MM.1S (cell line): ENCODE results near the gene MAGI3.
A peak's percentile ranks its signal among the peaks of the same experiment; 100 is the strongest.

Experiments used
- DNase-seq: peaks from one replicate; pipeline ENCODE4 v3.0.0-alpha.2; 2015
- H2AFZ ChIP-seq: fragments of 300-600 bp; sonication (generic); 2 replicates; pipeline ENCODE4 v1.6.0; 2016; ENCODE audit warnings: antibody characterized with exemption, low read length
- H3F3A ChIP-seq: fragments of 300-600 bp; sonication (generic); 2 replicates; pipeline ENCODE4 v1.6.1; 2016; ENCODE audit warnings: mild to moderate bottlenecking, antibody characterized with exemption, low read length, moderate library complexity, mixed read lengths; ENCODE audit not compliant: insufficient read depth
- H3K27ac ChIP-seq: fragments of 300-600 bp; sonication (generic); 2 replicates; pipeline ENCODE4 v1.5.1; 2016; ENCODE audit warnings: mild to moderate bottlenecking, low read length
- H3K27me3 ChIP-seq: fragments of 300-600 bp; sonication (generic); replicated peaks from 2 replicates; pipeline ENCODE4 v1.6.0; 2016; ENCODE audit warnings: low read length; ENCODE audit not compliant: insufficient read depth
- H3K36me3 ChIP-seq: fragments of 300-600 bp; sonication (generic); replicated peaks from 2 replicates; pipeline ENCODE4 v1.6.1; 2016; ENCODE audit warnings: mild to moderate bottlenecking, low read length, mixed read lengths; ENCODE audit not compliant: insufficient read depth
- H3K4me1 ChIP-seq: fragments of 300-600 bp; sonication (generic); 2 replicates; pipeline ENCODE4 v1.6.1; 2016; ENCODE audit warnings: low read length, mixed read lengths
- H3K4me2 ChIP-seq: fragments of 300-600 bp; sonication (generic); 2 replicates; pipeline ENCODE4 v1.6.0; 2016; ENCODE audit warnings: low read depth, low read length
- H3K4me3 ChIP-seq: fragments of 300-600 bp; sonication (generic); 2 replicates; pipeline ENCODE4 v1.5.1; 2016; ENCODE audit warnings: low read length, mixed read lengths
- H3K79me2 ChIP-seq: fragments of 300-600 bp; sonication (generic); 2 replicates; pipeline ENCODE4 v1.6.1; 2016; ENCODE audit warnings: mixed run types, low read length, mixed read lengths
- H3K9ac ChIP-seq: fragments of 300-600 bp; sonication (generic); 2 replicates; pipeline ENCODE4 v1.6.1; 2016; ENCODE audit warnings: low read length, mixed read lengths
- H3K9me2 ChIP-seq: fragments of 300-600 bp; sonication (generic); replicated peaks from 2 replicates; pipeline ENCODE4 v1.6.1; 2016; ENCODE audit warnings: mild to moderate bottlenecking, low read length, mixed read lengths; ENCODE audit not compliant: insufficient read depth
- H3K9me3 ChIP-seq: fragments of 300-600 bp; sonication (generic); replicated peaks from 2 replicates; pipeline ENCODE4 v1.6.1; 2016; ENCODE audit warnings: mild to moderate bottlenecking, low read length, mixed read lengths; ENCODE audit not compliant: insufficient read depth
- H4K20me1 ChIP-seq: fragments of 300-600 bp; sonication (generic); 2 replicates; pipeline ENCODE4 v1.6.1; 2016; ENCODE audit warnings: mild to moderate bottlenecking, low read length, moderate library complexity, mixed read lengths; ENCODE audit not compliant: insufficient read depth
- CTCF ChIP-seq: fragments of 300-600 bp; sonication (generic); IDR thresholded peaks from 2 replicates; pipeline ENCODE4 v1.5.1; 2016; ENCODE audit warnings: antibody characterized with exemption, low read length, mixed read lengths
- EZH2 ChIP-seq: fragments of 300-600 bp; sonication (generic); optimal IDR thresholded peaks from 2 replicates; pipeline ENCODE3; 2017; ENCODE audit warnings: low read depth, mild to moderate bottlenecking, antibody characterized with exemption, low read length, mixed read lengths
- EZH2phosphoT487 ChIP-seq: fragments of 300-600 bp; sonication (generic); IDR thresholded peaks from 2 replicates; pipeline ENCODE4 v1.6.1; 2018; ENCODE audit warnings: antibody characterized with exemption, low read length

MAGI3 gene

GRCh38 chr1:113657556-113658063 is 267.3 kb downstream of the MAGI3 start:
- DNase-seq: peak; percentile 9
- Histone ChIP-seq H3K4me3 (peak overlapping the region; percentile 41), H3K4me2 (peak overlapping the region; percentile 66), H3F3A (0 out of 2 replicates have a peak, but pooled peaks cover 10% of the 10 kb centered on the region), H3K27me3 (no peaks in the 10 kb centered on the region), H2AFZ (peak overlapping the region; percentile 56; the same call in 1 of the 2 replicates), H3K9me3 (no peaks in the 10 kb centered on the region), H3K79me2 (no peaks in the 10 kb centered on the region), H3K4me1 (peaks cover 25% of the 10 kb centered on the region), H3K36me3 (no peaks in the 10 kb centered on the region), H4K20me1 (no peaks in the 10 kb centered on the region), H3K27ac (peak overlapping the region; percentile 72; the same call in 1 of the 2 replicates), H3K9ac (no peak overlapping the region), H3K9me2 (no peaks in the 10 kb centered on the region)
- no peak for TF ChIP-seq EZH2
- TF ChIP-seq EZH2phosphoT487: no peak
- TF ChIP-seq CTCF: peak; percentile 11

DNA sequence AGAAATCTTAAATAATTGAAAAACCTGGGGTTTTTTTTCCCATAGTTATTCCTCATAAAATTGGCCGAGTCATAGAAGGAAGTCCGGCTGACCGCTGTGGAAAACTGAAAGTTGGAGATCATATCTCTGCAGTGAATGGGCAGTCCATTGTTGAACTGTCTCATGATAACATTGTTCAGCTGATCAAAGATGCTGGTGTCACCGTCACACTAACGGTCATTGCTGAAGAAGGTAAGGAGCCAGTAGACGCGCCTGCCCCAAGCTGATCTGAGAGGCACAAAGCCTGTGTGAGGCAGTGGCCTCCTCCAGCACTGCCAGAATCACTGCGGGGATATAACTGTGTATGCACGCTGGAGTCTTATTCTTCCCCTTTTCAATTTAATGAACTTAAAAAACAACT is 268.7 kb downstream of the MAGI3 start:
- Histone ChIP-seq H3K27ac (no peak overlapping the region), H2AFZ (no peak overlapping the region), H4K20me1 (no peaks in the 10 kb centered on the region), H3K4me2 (no peak overlapping the region), H3K27me3 (no peaks in the 10 kb centered on the region), H3K36me3 (no peaks in the 10 kb centered on the region), H3K4me3 (no peak overlapping the region), H3K9me3 (no peaks in the 10 kb centered on the region), H3K4me1 (peaks cover 25% of the 10 kb centered on the region), H3K9me2 (no peaks in the 10 kb centered on the region), H3K9ac (no peak overlapping the region), H3F3A (0 out of 2 replicates have a peak, but pooled peaks cover 10% of the 10 kb centered on the region), H3K79me2 (no peaks in the 10 kb centered on the region)
- no peak for TF ChIP-seq CTCF
- no peak for TF ChIP-seq EZH2phosphoT487
- TF ChIP-seq EZH2: no peak
- DNase-seq: no peak

DNA sequence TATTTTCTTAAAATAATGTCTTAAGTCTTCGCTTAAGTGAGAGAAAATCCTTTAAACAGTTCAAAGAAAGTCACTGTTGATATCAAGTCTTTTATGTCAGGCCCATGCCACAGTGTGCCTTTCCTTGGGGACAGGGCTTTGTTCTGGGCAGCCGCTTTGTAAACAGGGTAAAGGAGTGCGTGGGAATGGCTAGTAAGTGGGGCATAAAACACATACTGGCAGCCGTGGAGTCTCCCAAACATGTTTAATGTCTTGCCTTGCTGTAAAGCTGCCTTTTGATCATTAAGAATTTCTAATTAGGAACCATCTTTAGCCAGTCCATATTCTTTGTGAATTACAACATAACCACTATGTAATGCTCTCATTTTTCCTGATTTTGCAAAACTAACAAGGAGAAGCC is 269.2 kb downstream of the MAGI3 start:
- Histone ChIP-seq H3K27me3 (no peaks in the 10 kb centered on the region), H3F3A (0 out of 2 replicates have a peak, but pooled peaks cover 10% of the 10 kb centered on the region), H3K9me2 (no peaks in the 10 kb centered on the region), H3K9ac (no peak overlapping the region), H3K4me2 (no peak overlapping the region), H3K36me3 (no peaks in the 10 kb centered on the region), H4K20me1 (no peaks in the 10 kb centered on the region), H3K79me2 (no peaks in the 10 kb centered on the region), H2AFZ (no peak overlapping the region), H3K27ac (no peak overlapping the region), H3K4me1 (peaks cover 25% of the 10 kb centered on the region), H3K4me3 (no peak overlapping the region), H3K9me3 (no peaks in the 10 kb centered on the region)
- DNase-seq: no peak
- no peak for TF ChIP-seq EZH2phosphoT487
- TF ChIP-seq CTCF: no peak
- TF ChIP-seq EZH2: no peak
